ENCODE data around the gene LRRC8E. TPM values are rescaled to one million over a fixed set of nuclear protein-coding genes. Genes with fewer than 3 reads are reported as not detected.

Gene LRRC8E
- total and polyA plus RNA-seq, 2 of the 8 experiments (the other 6 are each of a cell fraction or from before 2014, with no cell fraction given) = 2.7 to 2.9 TPM

GRCh38 chr19:7898967-7899366 is 10.7 kb downstream of the LRRC8E start:
- no peak overlapping the region for H3K27ac ChIP-seq (ENCODE audit: low read depth, low read length)
- no peak overlapping the region for H2BK15ac ChIP-seq (ENCODE audit: low read length)
- no peak overlapping the region for H3K18ac ChIP-seq (ENCODE audit: extremely low read depth, low read length)
- no peaks in the 10 kb centered on the region for H3K27me3 ChIP-seq (replicated peaks in 1 of 4; ENCODE audit: control insufficient read depth in 3 of 4, extremely low read depth in 1 of 4, insufficient read depth in 3 of 4, low read length in 3 of 4)
- no peak for FAIRE-seq
- H2AK5ac ChIP-seq (ENCODE audit: low read depth, low read length) = no peak overlapping the region
- TF ChIP-seq MAX (IDR thresholded peaks at IDR 0.05) (no peak), SP2 (IDR thresholded peaks at IDR 0.05; ENCODE audit: low read length) (no peak), RFX5 (IDR thresholded peaks at IDR 0.05; ENCODE audit: borderline replicate concordance, low read depth, low read length) (no peak), POLR2A (IDR thresholded peaks at IDR 0.05; ENCODE audit: control extremely low read depth in 1 of 2, low read depth in 2 of 2, low read length in 2 of 2) (no peak), RBBP5 (IDR thresholded peaks at IDR 0.05; ENCODE audit: borderline replicate concordance, low read depth, low read length) (no peak), HDAC2 (IDR thresholded peaks at IDR 0.05; ENCODE audit: borderline replicate concordance in 1 of 2, low read depth in 2 of 2, low read length in 2 of 2) (no peak), NANOG (IDR thresholded peaks at IDR 0.05; ENCODE audit: insufficient read depth, low read depth, low read length, poor library complexity, severe bottlenecking) (no peak), BRCA1 (IDR thresholded peaks at IDR 0.05; ENCODE audit: low read depth, low read length) (no peak), SIRT6 (IDR thresholded peaks at IDR 0.05; ENCODE audit: low read length) (no peak), CEBPB (IDR thresholded peaks at IDR 0.05; ENCODE audit: low read depth, low read length) (no peak), RXRA (IDR thresholded peaks at IDR 0.05; ENCODE audit: insufficient read depth, low read depth, low read length) (no peak), BACH1 (IDR thresholded peaks at IDR 0.05; ENCODE audit: low read length) (no peak), TAF1 (IDR thresholded peaks at IDR 0.05; ENCODE audit: low read depth, low read length) (no peak)
- H2BK20ac ChIP-seq (ENCODE audit: low read length) = no peak overlapping the region
- no peak overlapping the region for H2BK5ac ChIP-seq (ENCODE audit: low read depth, low read length)
- H3K9ac ChIP-seq (replicated peaks in 1 of 4; ENCODE audit: extremely low read depth in 1 of 4, low read depth in 3 of 4, low read length in 3 of 4) = no peak overlapping the region
- no peak overlapping the region for H4K8ac ChIP-seq (ENCODE audit: extremely low read depth, insufficient read depth, low read length)
- no peak overlapping the region for H3K4me2 ChIP-seq (ENCODE audit: insufficient read depth in 1 of 2, low read depth in 2 of 2, low read length in 2 of 2)
- H3K36me3 ChIP-seq (ENCODE audit: control insufficient read depth in 2 of 4, insufficient read depth in 4 of 4, low read length in 3 of 4) = no peaks in the 10 kb centered on the region; a peak in 1 of 8 replicates
- no peak overlapping the region for H3K4me3 ChIP-seq (ENCODE audit: extremely low read depth in 1 of 4, insufficient read depth in 2 of 4, low read depth in 3 of 4, low read length in 4 of 4)
- peaks cover 0 to 3% of the 10 kb centered on the region in 2 experiments for H4K20me1 ChIP-seq (replicated peaks in 1 of 2; ENCODE audit: control insufficient read depth in 1 of 2, insufficient read depth in 2 of 2, low read length in 2 of 2)
- CTCF ChIA-PET (ENCODE audit: partially characterized antibody) = interaction anchor here (1.0 to 3.4 kb wide), 10 partner anchors 10 to 545 kb away, joined by 3 to 21 read pairs (median 6); partner anchors contain the start of genes LRRC8E and TGFBR3L
- WGBS, 2 experiments (ENCODE audit: extremely low coverage in 1 of 2, insufficient coverage in 1 of 2, insufficient read length in 1 of 2, insufficient replicate concordance in 2 of 2, low coverage in 1 of 2, low lambda C conversion rate in 2 of 2, missing lambda C conversion rate in 1 of 2) = 95% methylated on average over 16 of the region's 16 CpGs; no CpG with 5 or more reads in 1 of the 2 experiments
- H4K91ac ChIP-seq (replicated peaks; ENCODE audit: insufficient read length, low read length) = no peak overlapping the region
- H3K56ac ChIP-seq (replicated peaks; ENCODE audit: insufficient read length, low read depth, low read length) = no peak overlapping the region
- no peak overlapping the region for H2AFZ ChIP-seq (ENCODE audit: low read length)
- DNase-seq (ENCODE audit: low read depth in 1 of 2, low spot score in 2 of 2) = no peak
- no peak overlapping the region for H4K5ac ChIP-seq (ENCODE audit: insufficient read length, low read depth, low read length)
- no peak overlapping the region for H3K23ac ChIP-seq (ENCODE audit: insufficient read length)
- POLR2A ChIA-PET (ENCODE audit: partially characterized antibody) = interaction anchor here (2.3 to 2.8 kb wide), 3 partner anchors 13 to 45 kb away, joined by 8 to 10 read pairs (median 8); partner anchors contain the start of gene TIMM44
- no peak overlapping the region for H2BK12ac ChIP-seq (ENCODE audit: low read depth, low read length)
- H3K79me2 ChIP-seq (ENCODE audit: control insufficient read depth in 1 of 2, insufficient read depth in 2 of 2, low read length in 2 of 2) = no peaks in the 10 kb centered on the region
- no peak overlapping the region for H2BK120ac ChIP-seq (replicated peaks; ENCODE audit: low read depth, low read length)
- peaks cover 0 to 12% (median 3%) of the 10 kb centered on the region in 4 experiments; a peak in 3 of 7 replicates for H3K4me1 ChIP-seq (replicated peaks in 1 of 4; ENCODE audit: control insufficient read depth in 3 of 4, insufficient read depth in 4 of 4, low read length in 3 of 4)
- H3K4ac ChIP-seq (replicated peaks; ENCODE audit: insufficient read length, low read depth, low read length) = no peak overlapping the region
- peaks cover 8% of the 10 kb centered on the region for H3K23me2 ChIP-seq (ENCODE audit: low read depth, low read length)
- H3K79me1 ChIP-seq (ENCODE audit: low read depth, low read length) = no peaks in the 10 kb centered on the region
- no peaks in the 10 kb centered on the region for H3K9me3 ChIP-seq (ENCODE audit: insufficient read depth in 2 of 2, low read depth in 1 of 2, low read length in 1 of 2)
- H3K14ac ChIP-seq (ENCODE audit: insufficient read length) = no peak overlapping the region

Data from H1 (cell line).